HepG2 (cell line): ENCODE results near the gene SPTBN4.

Experiments used
- ARID5B ChIP-seq: IDR thresholded peaks from 2 replicates; pipeline ENCODE4 v1.4.0; 2020; ENCODE audit warnings: mild to moderate bottlenecking, missing genetic modification reagents
- ASH2L ChIP-seq: fragments of 300-600, 200-600 bp; sonication (generic); IDR thresholded peaks from 2 replicates; pipeline ENCODE4 v1.7.0; 2017; ENCODE audit warnings: low read depth, mild to moderate bottlenecking, moderate library complexity, mixed read lengths, low read length; ENCODE audit not compliant: insufficient read length
- CHD2 ChIP-seq: IDR thresholded peaks from 2 replicates; pipeline ENCODE4 v1.6.1; 2011; ENCODE audit warnings: low read depth, low read length, improper control_type of control experiment
- FOSL1 ChIP-seq: sonication (generic); formaldehyde crosslinking; IDR thresholded peaks from 2 replicates; pipeline ENCODE4 v1.9.0; 2021; ENCODE audit warnings: missing genetic modification reagents, borderline replicate concordance
- REST ChIP-seq, 2 experiments: IDR thresholded peaks; 2 replicates each; pipeline ENCODE4 v1.6.1; 2011 to 2012; ENCODE audit warnings: low read length in 2 of 2, borderline replicate concordance in 1 of 2, low read depth in 1 of 2, mild to moderate bottlenecking in 1 of 2, moderate library complexity in 1 of 2
- SIX1 ChIP-seq: sonication (generic); formaldehyde crosslinking; IDR thresholded peaks from 2 replicates; pipeline ENCODE4 v1.4.0; 2020; ENCODE audit warnings: missing genetic modification reagents, borderline replicate concordance
- ZBTB4 ChIP-seq: sonication (generic); formaldehyde crosslinking; IDR thresholded peaks from 2 replicates; pipeline ENCODE4 v1.4.0; 2020; ENCODE audit warnings: missing genetic modification reagents, mild to moderate bottlenecking, borderline replicate concordance

- TF ChIP-seq ARID5B (CRISPR knock-in tag) (no peak), ASH2L (no peak), FOSL1 (CRISPR knock-in tag) (no peak), REST (IDR thresholded peaks at IDR 0.05; ENCODE audit: borderline replicate concordance in 1 of 2, low read depth in 1 of 2, low read length in 2 of 2) (no peak), ZBTB4 (no peak), SIX1 (no peak), CHD2 (no peak)
Observed at GRCh38 chr19:40525234-40526051, 58.6 kb downstream of the SPTBN4 start.
